GM19240 (cell line): ENCODE results near the gene NFKBIB.
"Not testable (repeated sequence)": the region's sequence is repeated elsewhere in the genome, so short reads cannot be mapped to it uniquely, and the experiment has no call there.

Experiments
- DNase-seq: peaks from one replicate; pipeline ENCODE4 v3.0.0; 2011; ENCODE audit warnings: low spot score; ENCODE audit not compliant: insufficient read length

The NFKBIB gene

GRCh38 chr19:38928391-38929001 lies 28.7 kb downstream of the NFKBIB start:
- DNase-seq, result no peak

- DNase-seq, result peak; percentile 92
Measured at GRCh38 chr19:38929929-38930775, 30.4 kb downstream of the NFKBIB start, which contains the start of gene SARS2. Gene SARS2 (minus strand): TSS chr19:38930763. CDS start chr19:38930736, 27 bp downstream.

- peak; percentile 99 for DNase-seq
Measured at GRCh38 chr19:38930776-38931520, 31.2 kb downstream of the NFKBIB start, which contains the start of gene MRPS12. Gene MRPS12 (plus strand): TSS chr19:38930944. CDS start chr19:38931295, 351 bp downstream.

- DNase-seq, result no peak
Measured at GRCh38 chr19:38931521-38931793, 31.7 kb downstream of the NFKBIB start.

GRCh38 chr19:38932425-38933179 lies 32.8 kb downstream of the NFKBIB start:
- no peak for DNase-seq

GRCh38 chr19:38933544-38933943 lies 33.8 kb downstream of the NFKBIB start:
- no peak for DNase-seq

- DNase-seq, result no peak
Measured at GRCh38 chr19:38939957-38940356, 40.2 kb downstream of the NFKBIB start.

- not testable (repeated sequence) for DNase-seq
Measured at GRCh38 chr19:38941466-38941865, 41.7 kb downstream of the NFKBIB start.

GRCh38 chr19:38941979-38942378 lies 42.2 kb downstream of the NFKBIB start:
- DNase-seq, result no peak

GRCh38 chr19:38942471-38943181 lies 42.9 kb downstream of the NFKBIB start:
- no peak for DNase-seq

- DNase-seq, result no peak
Measured at GRCh38 chr19:38944981-38945506, 45.3 kb downstream of the NFKBIB start.

- DNase-seq, result no peak
Measured at GRCh38 chr19:38945562-38946228, 45.9 kb downstream of the NFKBIB start.

- no peak for DNase-seq
Measured at GRCh38 chr19:38946229-38947010, 46.7 kb downstream of the NFKBIB start.

GRCh38 chr19:38949580-38950367 lies 50.0 kb downstream of the NFKBIB start:
- DNase-seq, result peak; percentile 58

- no peak for DNase-seq
Measured at GRCh38 chr19:38951187-38951586, 51.4 kb downstream of the NFKBIB start.

GRCh38 chr19:38952395-38953165 lies 52.8 kb downstream of the NFKBIB start:
- no peak for DNase-seq

- DNase-seq, result no peak
Measured at GRCh38 chr19:38953677-38954076, 53.9 kb downstream of the NFKBIB start.

- no peak for DNase-seq
Measured at GRCh38 chr19:38956264-38956663, 56.5 kb downstream of the NFKBIB start.
